DOHH2 (cell line): Measurements from ENCODE around the gene APOA5.

ENCODE experiments used
- H3F3A ChIP-seq: fragments of 200-600 bp; sonication (generic), shearing (Covaris generic); 2 replicates; pipeline ENCODE4 v1.6.0; 2016; ENCODE audit warnings: antibody characterized with exemption, mild to moderate bottlenecking; ENCODE audit not compliant: control insufficient read depth, insufficient read depth
- H3K27ac ChIP-seq: fragments of 200-600 bp; sonication (generic); 2 replicates; pipeline ENCODE4 v1.5.1; 2014; ENCODE audit warnings: low read depth, mild to moderate bottlenecking, low read length, moderate library complexity
- H3K27me3 ChIP-seq: fragments of 200-600 bp; sonication (generic); 2 replicates; pipeline ENCODE4 v1.6.1; 2014; ENCODE audit warnings: mild to moderate bottlenecking, low read length, mixed read lengths; ENCODE audit not compliant: control insufficient read depth
- H3K36me3 ChIP-seq: fragments of 200-600 bp; sonication (generic); 2 replicates; pipeline ENCODE4 v1.6.1; 2014; ENCODE audit warnings: mild to moderate bottlenecking, low read length, moderate library complexity, mixed read lengths; ENCODE audit not compliant: control insufficient read depth
- H3K4me1 ChIP-seq: fragments of 200-600 bp; sonication (generic); 2 replicates; pipeline ENCODE4 v1.6.1; 2014; ENCODE audit warnings: mild to moderate bottlenecking, low read length, mixed read lengths; ENCODE audit not compliant: control insufficient read depth
- H3K4me2 ChIP-seq: fragments of 200-600 bp; sonication (generic); 2 replicates; pipeline ENCODE4 v1.6.0; 2014; ENCODE audit warnings: mild to moderate bottlenecking, low read length, moderate library complexity
- H3K4me3 ChIP-seq: fragments of 200-600 bp; sonication (generic); 2 replicates; pipeline ENCODE4 v1.5.1; 2014; ENCODE audit warnings: mild to moderate bottlenecking, low read length, mixed read lengths
- H3K79me2 ChIP-seq: fragments of 200-600 bp; sonication (generic); 2 replicates; pipeline ENCODE4 v1.6.1; 2014; ENCODE audit warnings: mild to moderate bottlenecking, low read length, mixed read lengths; ENCODE audit not compliant: control insufficient read depth
- H3K9me2 ChIP-seq: fragments of 200-600 bp; sonication (generic); replicated peaks from 2 replicates; pipeline ENCODE4 v1.6.1; 2014; ENCODE audit warnings: mild to moderate bottlenecking, low read length, mixed read lengths; ENCODE audit not compliant: control insufficient read depth
- H3K9me3 ChIP-seq: fragments of 200-600 bp; sonication (generic); 2 replicates; pipeline ENCODE4 v1.6.1; 2014; ENCODE audit warnings: antibody characterized with exemption, low read length, mixed read lengths; ENCODE audit not compliant: control insufficient read depth, insufficient read depth
- H4K20me1 ChIP-seq: fragments of 200-600 bp; sonication (generic); 2 replicates; pipeline ENCODE4 v1.6.0; 2014; ENCODE audit warnings: low read depth, mild to moderate bottlenecking, antibody characterized with exemption, low read length, moderate library complexity; ENCODE audit not compliant: control insufficient read depth, insufficient read depth
- CTCF ChIP-seq: fragments of 200-600 bp; sonication (generic); IDR thresholded peaks from one replicate; pipeline ENCODE4 v1.5.1; 2014; ENCODE audit warnings: antibody characterized with exemption, mild to moderate bottlenecking, low read depth, low read length; ENCODE audit not compliant: poor library complexity, severe bottlenecking
- EZH2phosphoT487 ChIP-seq: fragments of 200-600 bp; sonication (generic); IDR thresholded peaks from 2 replicates; pipeline ENCODE4 v1.6.1; 2017; ENCODE audit warnings: borderline replicate concordance, mild to moderate bottlenecking, antibody characterized with exemption, low read length, moderate library complexity, mixed read lengths

Gene APOA5

GRCh38 chr11:116831790-116832349 is 40.2 kb upstream of the APOA5 start:
- Histone ChIP-seq H3K27ac (no peak overlapping the region), H4K20me1 (no peaks in the 10 kb centered on the region), H3K79me2 (no peaks in the 10 kb centered on the region), H3K9me2 (no peaks in the 10 kb centered on the region), H3K36me3 (no peaks in the 10 kb centered on the region), H3K4me3 (no peak overlapping the region), H3K27me3 (no peaks in the 10 kb centered on the region), H3K4me1 (peaks cover 13% of the 10 kb centered on the region), H3F3A (no peaks in the 10 kb centered on the region), H3K4me2 (no peak overlapping the region), H3K9me3 (no peaks in the 10 kb centered on the region)
- no peak for TF ChIP-seq EZH2phosphoT487
- no peak for TF ChIP-seq CTCF

- H3K9me2 ChIP-seq = no peaks in the 10 kb centered on the region
These were observed 38.7 kb upstream of the APOA5 start for GRCh38 chr11:116830184-116830912.

GRCh38 chr11:116829525-116830183 is 38.0 kb upstream of the APOA5 start, which contains the start of gene APOC3:
APOC3 (plus strand) TSS chr11:116829907; CDS start chr11:116830583, 676 bp downstream.
- Histone ChIP-seq H3K4me1 (no peaks in the 10 kb centered on the region), H4K20me1 (no peaks in the 10 kb centered on the region), H3K27me3 (no peaks in the 10 kb centered on the region), H3K9me3 (no peaks in the 10 kb centered on the region), H3K4me3 (no peak within 1 kb of the TSS), H3K36me3 (no peaks in the 10 kb centered on the region), H3K4me2 (no peak within 1 kb of the TSS), H3F3A (no peaks in the 10 kb centered on the region), H3K79me2 (no peaks in the 10 kb centered on the region), H3K27ac (no peak within 1 kb of the TSS), H3K9me2 (no peaks in the 10 kb centered on the region)
- TF ChIP-seq EZH2phosphoT487 = no peak
- no peak for TF ChIP-seq CTCF

More at GRCh38 chr11:116830184-116830912, 38.7 kb upstream of the APOA5 start:
- Histone ChIP-seq H3F3A (no peaks in the 10 kb centered on the region), H3K27ac (no peak overlapping the region), H3K79me2 (no peaks in the 10 kb centered on the region), H3K36me3 (no peaks in the 10 kb centered on the region), H3K27me3 (no peaks in the 10 kb centered on the region), H3K4me3 (no peak overlapping the region), H3K4me2 (no peak overlapping the region), H3K9me3 (no peaks in the 10 kb centered on the region), H4K20me1 (no peaks in the 10 kb centered on the region), H3K4me1 (peaks cover 4% of the 10 kb centered on the region)
- TF ChIP-seq CTCF = no peak
- no peak for TF ChIP-seq EZH2phosphoT487
